ENCODE measurements around the gene SH3GL2. TPM values are rescaled to one million over a fixed set of nuclear protein-coding genes. Genes with fewer than 3 reads are reported as not detected.

The SH3GL2 gene
- total and polyA plus RNA-seq, 2 donors (not counting 1 experiment from before 2014, with no cell fraction given): not detected

- Histone ChIP-seq H4K20me1 (ENCODE audit: control insufficient read depth, insufficient read depth, low read length, poor library complexity, severe bottlenecking) (no peaks in the 10 kb centered on the region), H3K4me1 (ENCODE audit: control insufficient read depth in 2 of 2, insufficient read depth in 2 of 2, low read length in 2 of 2) (no peaks in the 10 kb centered on the region), H3K4me3 (ENCODE audit: control extremely low read depth in 1 of 5, extremely low read depth in 1 of 5, insufficient read depth in 1 of 5, low read depth in 2 of 5, low read length in 4 of 5) (no peak overlapping the region), H3K79me2 (ENCODE audit: control insufficient read depth, insufficient read depth, low read length) (no peaks in the 10 kb centered on the region), H3K4me2 (replicated peaks; ENCODE audit: low read depth, low read length, poor library complexity, severe bottlenecking) (no peak overlapping the region), H3K27me3 (replicated peaks in 1 of 4; ENCODE audit: control extremely low read depth in 1 of 4, control insufficient read depth in 3 of 4, insufficient read depth in 4 of 4, low read length in 3 of 4) (no peaks in the 10 kb centered on the region), H3K9me3 (ENCODE audit: control extremely low read depth in 1 of 3, control insufficient read depth in 2 of 3, insufficient read depth in 1 of 3, low read length in 2 of 3) (no peaks in the 10 kb centered on the region), H3K9ac (ENCODE audit: low read length) (no peak overlapping the region), H3K27ac (ENCODE audit: low read length in 2 of 2) (no peak overlapping the region), H3K36me3 (replicated peaks in 1 of 2; ENCODE audit: control extremely low read depth in 1 of 2, control insufficient read depth in 1 of 2, extremely low read depth in 1 of 2, insufficient read depth in 2 of 2, low read length in 1 of 2) (no peaks in the 10 kb centered on the region), H2AFZ (ENCODE audit: insufficient read depth, low read depth, low read length, poor library complexity, severe bottlenecking) (no peak overlapping the region)
- POLR2A ChIA-PET: no interaction called here
- Mint-ChIP-seq H3K27ac (no peak overlapping the region), H3K4me1 (no peaks in the 10 kb centered on the region), H3K4me3 (no peak overlapping the region), H3K9me3 (ENCODE audit: insufficient read depth) (no peaks in the 10 kb centered on the region), H3K27me3 (no peaks in the 10 kb centered on the region)
- ATAC-seq (ENCODE audit: low read depth): no peak
- intact Hi-C loops (cut with micrococcal nuclease): no loop called here
- DNase-seq: no peak
- CTCF ChIA-PET: no interaction called here
- WGBS (ENCODE audit: insufficient coverage): no CpG with 5 or more reads among the region's 1 CpG
- TF ChIP-seq CTCF (IDR thresholded peaks at IDR 0.05): no peak
- no peak for TF ChIP-seq EZH2 (IDR thresholded peaks at IDR 0.05; ENCODE audit: borderline replicate concordance, insufficient read depth, low read depth, low read length, poor library complexity, severe bottlenecking)
Observed at GRCh38 chr9:17656889-17657288, 78.0 kb downstream of the SH3GL2 start.

GRCh38 chr9:17658237-17658636, 79.4 kb downstream of the SH3GL2 start:
- DNase-seq: no peak
- H3K27me3 ChIP-seq (replicated peaks in 1 of 4; ENCODE audit: control extremely low read depth in 1 of 4, control insufficient read depth in 3 of 4, insufficient read depth in 4 of 4, low read length in 3 of 4): no peaks in the 10 kb centered on the region
- ATAC-seq (ENCODE audit: low read depth): no peak
- H3K4me1 Mint-ChIP-seq: no peaks in the 10 kb centered on the region
- H2AFZ ChIP-seq (ENCODE audit: insufficient read depth, low read depth, low read length, poor library complexity, severe bottlenecking): no peak overlapping the region
- H3K4me3 Mint-ChIP-seq: no peak overlapping the region
- no peaks in the 10 kb centered on the region for H3K27me3 Mint-ChIP-seq
- TF ChIP-seq EZH2 (IDR thresholded peaks at IDR 0.05; ENCODE audit: borderline replicate concordance, insufficient read depth, low read depth, low read length, poor library complexity, severe bottlenecking): no peak
- no peak for TF ChIP-seq CTCF (IDR thresholded peaks at IDR 0.05)
- no peak overlapping the region for H3K4me3 ChIP-seq (ENCODE audit: control extremely low read depth in 1 of 5, extremely low read depth in 1 of 5, insufficient read depth in 1 of 5, low read depth in 2 of 5, low read length in 4 of 5)
- ChIA-PET POLR2A (no interaction called here), CTCF (no interaction called here)
- H3K27ac ChIP-seq (ENCODE audit: low read length in 2 of 2): no peak overlapping the region
- H3K4me1 ChIP-seq (ENCODE audit: control insufficient read depth in 2 of 2, insufficient read depth in 2 of 2, low read length in 2 of 2): no peaks in the 10 kb centered on the region
- H4K20me1 ChIP-seq (ENCODE audit: control insufficient read depth, insufficient read depth, low read length, poor library complexity, severe bottlenecking): no peaks in the 10 kb centered on the region
- H3K4me2 ChIP-seq (replicated peaks; ENCODE audit: low read depth, low read length, poor library complexity, severe bottlenecking): no peak overlapping the region
- no CpG with 5 or more reads among the region's 2 CpGs for WGBS (ENCODE audit: insufficient coverage)
- intact Hi-C loops (cut with micrococcal nuclease): no loop called here
- H3K79me2 ChIP-seq (ENCODE audit: control insufficient read depth, insufficient read depth, low read length): no peaks in the 10 kb centered on the region
- H3K9ac ChIP-seq (ENCODE audit: low read length): no peak overlapping the region
- H3K36me3 ChIP-seq (replicated peaks in 1 of 2; ENCODE audit: control extremely low read depth in 1 of 2, control insufficient read depth in 1 of 2, extremely low read depth in 1 of 2, insufficient read depth in 2 of 2, low read length in 1 of 2): no peaks in the 10 kb centered on the region
- H3K9me3 Mint-ChIP-seq (ENCODE audit: insufficient read depth): no peaks in the 10 kb centered on the region
- no peak overlapping the region for H3K27ac Mint-ChIP-seq
- H3K9me3 ChIP-seq (ENCODE audit: control extremely low read depth in 1 of 3, control insufficient read depth in 2 of 3, insufficient read depth in 1 of 3, low read length in 2 of 3): no peaks in the 10 kb centered on the region
